GM18526 (cell line): ENCODE measurements around the gene INPP5B.

ENCODE experiments used
- POLR2A ChIP-seq: IDR thresholded peaks from 3 replicates; pipeline ENCODE4 v1.6.1; 2011; ENCODE audit not compliant: insufficient read length; ENCODE audit errors: extremely low read depth

The INPP5B gene

GRCh38 chr1:37890378-37891014 lies 56.4 kb downstream of the INPP5B start:
- TF ChIP-seq POLR2A, result no peak

- TF ChIP-seq POLR2A, result no peak
These were observed 58.7 kb downstream of the INPP5B start for GRCh38 chr1:37888022-37888700.

DNA sequence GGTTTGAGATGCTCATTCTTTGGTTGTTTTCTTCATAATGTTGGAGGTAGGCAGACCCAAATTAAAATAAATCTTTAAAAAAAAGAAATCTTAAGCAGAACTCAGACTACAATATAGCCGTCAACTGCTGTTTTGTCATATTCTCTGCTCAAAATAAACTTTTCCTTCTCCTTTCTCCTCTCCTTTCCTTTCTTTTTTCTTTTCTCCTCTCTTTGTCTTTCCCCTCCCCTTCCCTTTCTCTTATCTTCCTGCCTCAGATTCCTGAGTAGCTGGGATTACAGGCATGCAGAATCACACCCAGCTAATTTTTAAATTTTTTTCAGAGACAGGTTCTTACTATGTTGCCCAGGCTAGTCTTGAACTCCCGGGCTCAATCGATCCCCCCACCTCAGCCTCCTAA lies 62.7 kb downstream of the INPP5B start:
- no peak for TF ChIP-seq POLR2A

DNA sequence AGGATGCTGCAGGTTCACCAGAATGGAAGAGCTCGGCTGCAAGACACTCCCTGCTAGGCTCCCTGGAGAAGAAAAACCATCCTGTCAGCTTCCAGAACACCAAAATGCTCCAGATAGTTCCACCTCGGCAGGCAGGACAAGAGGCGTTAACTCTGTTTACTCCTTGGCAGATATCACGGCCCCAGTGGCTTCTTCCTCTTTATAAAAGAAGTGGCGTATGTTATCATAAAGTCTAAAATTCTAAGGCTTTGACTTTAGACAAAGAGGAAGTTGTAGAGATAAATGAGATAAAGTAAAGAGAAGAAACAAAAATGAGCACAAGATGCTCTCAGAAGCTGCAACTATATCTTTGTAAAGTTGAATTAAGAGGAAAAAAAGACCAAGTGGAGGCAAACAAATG lies 63.2 kb downstream of the INPP5B start:
- TF ChIP-seq POLR2A, result no peak

DNA sequence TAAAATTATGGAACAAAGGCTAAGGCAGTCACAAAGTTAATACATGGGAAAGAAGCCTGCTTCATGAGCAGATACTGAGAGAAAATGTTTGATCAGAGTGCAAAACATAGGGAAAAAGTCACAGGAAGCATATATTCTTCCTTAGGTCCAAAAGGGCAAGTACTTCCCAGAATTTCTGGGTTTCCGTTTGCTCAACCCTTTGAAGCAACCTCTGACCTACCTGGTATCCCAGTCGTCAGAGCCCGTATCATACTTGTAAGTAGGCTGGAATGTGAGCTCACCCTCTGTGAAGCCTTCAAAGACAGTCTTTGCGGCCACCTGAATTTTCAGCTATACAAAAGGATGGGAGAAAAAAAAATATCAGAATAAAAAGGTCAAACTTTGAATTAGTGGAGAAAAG lies 67.0 kb downstream of the INPP5B start:
- no peak for TF ChIP-seq POLR2A

DNA sequence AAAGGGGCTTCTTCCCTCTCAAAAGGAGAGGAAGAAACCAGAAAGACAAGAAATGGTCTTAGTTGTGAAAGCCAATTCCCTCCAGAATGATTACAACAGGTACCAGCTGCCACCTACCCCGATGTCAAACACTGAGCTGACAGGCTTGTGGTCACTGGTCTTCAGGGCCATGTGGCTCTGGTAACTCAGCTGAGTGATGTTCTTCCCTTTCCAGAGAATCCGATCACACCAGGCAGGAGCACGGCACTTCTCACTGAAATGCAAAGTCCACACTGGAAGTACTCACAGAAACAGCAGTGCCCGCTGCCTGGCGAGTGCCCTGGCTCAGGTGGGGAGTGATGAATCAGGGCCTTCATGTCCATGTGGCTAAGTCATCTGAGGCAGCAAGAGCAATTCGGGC lies 68.8 kb downstream of the INPP5B start:
- no peak for TF ChIP-seq POLR2A

GRCh38 chr1:37875833-37876232 lies 71.0 kb downstream of the INPP5B start:
- no peak for TF ChIP-seq POLR2A

DNA sequence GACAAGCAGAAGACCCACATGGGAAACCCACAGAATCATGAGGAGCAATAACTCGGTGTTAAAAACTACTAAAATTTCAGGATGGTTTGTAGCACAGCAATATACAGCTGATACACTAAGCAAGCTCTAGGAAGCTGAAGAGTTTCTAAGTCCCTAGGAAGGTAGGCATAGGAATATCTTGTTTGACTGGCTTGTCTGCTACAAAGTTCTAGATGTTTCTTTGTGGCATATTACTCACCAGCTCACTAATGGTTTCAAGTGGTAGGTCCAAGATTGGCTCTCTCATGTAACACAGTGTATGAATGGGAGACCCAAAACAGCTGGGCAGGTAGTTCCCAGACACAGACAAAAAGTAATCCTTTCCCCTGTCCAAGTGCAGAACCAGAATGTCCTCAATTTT lies 74.2 kb downstream of the INPP5B start:
- no peak for TF ChIP-seq POLR2A

- TF ChIP-seq POLR2A, result no peak
These were observed 78.4 kb downstream of the INPP5B start for GRCh38 chr1:37868466-37868865.

GRCh38 chr1:37867784-37868183 lies 79.1 kb downstream of the INPP5B start:
- TF ChIP-seq POLR2A, result no peak

DNA sequence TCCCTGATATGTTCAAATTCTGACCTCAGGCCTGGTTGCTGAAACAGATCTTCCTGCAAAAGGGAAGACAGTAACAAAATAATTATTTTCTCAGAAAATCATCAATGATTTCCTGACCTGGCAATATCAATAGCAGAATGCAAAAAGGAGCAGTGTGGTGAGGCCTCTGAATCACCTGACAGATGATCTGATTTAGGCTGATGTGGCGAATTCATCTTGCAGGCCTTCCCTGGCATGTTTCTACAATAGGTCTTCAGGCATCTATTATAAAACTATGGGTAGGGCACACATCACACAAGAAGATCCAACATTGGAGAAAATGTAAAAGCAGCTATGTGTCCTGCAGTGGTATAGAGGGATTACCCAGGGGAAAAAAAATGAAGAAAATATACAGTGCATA lies 80.4 kb downstream of the INPP5B start:
- TF ChIP-seq POLR2A, result no peak

- TF ChIP-seq POLR2A, result no peak
These were observed 81.3 kb downstream of the INPP5B start for GRCh38 chr1:37865348-37866120.

GRCh38 chr1:37862330-37862729 lies 84.5 kb downstream of the INPP5B start:
- no peak for TF ChIP-seq POLR2A

DNA sequence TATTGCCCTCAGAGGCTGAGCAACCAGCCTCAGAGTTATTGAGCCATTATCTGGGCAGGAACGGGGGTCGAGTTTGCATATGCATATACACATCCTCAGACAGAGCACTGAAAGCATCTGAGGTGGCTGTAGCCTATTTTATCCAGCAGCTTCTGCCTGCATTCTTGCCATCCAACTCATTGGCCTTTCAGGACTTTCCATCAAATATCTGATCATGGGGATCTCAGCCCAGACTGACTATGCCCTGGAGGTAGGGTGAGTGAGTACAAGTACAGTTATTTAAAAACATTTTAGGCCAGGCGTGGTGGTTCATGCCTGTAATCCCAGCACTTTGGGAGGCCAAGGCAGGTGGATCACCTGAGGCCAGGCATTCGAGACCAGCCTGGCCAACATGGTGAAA lies 85.7 kb downstream of the INPP5B start:
- TF ChIP-seq POLR2A, result no peak

- TF ChIP-seq POLR2A, result no peak
These were observed 86.5 kb downstream of the INPP5B start for GRCh38 chr1:37860346-37860666.
